ENCODE data around the gene HSFX2. TPM values are rescaled to one million over a fixed set of nuclear protein-coding genes. Genes with fewer than 3 reads are reported as not detected.
"Not testable (repeated sequence)": the region's sequence is repeated elsewhere in the genome, so short reads cannot be mapped to it uniquely, and the experiment has no call there.

Gene HSFX2
- total and polyA plus RNA-seq, 2 experiments from 2014 or later: 0.43 TPM; not detected in 1

DNA sequence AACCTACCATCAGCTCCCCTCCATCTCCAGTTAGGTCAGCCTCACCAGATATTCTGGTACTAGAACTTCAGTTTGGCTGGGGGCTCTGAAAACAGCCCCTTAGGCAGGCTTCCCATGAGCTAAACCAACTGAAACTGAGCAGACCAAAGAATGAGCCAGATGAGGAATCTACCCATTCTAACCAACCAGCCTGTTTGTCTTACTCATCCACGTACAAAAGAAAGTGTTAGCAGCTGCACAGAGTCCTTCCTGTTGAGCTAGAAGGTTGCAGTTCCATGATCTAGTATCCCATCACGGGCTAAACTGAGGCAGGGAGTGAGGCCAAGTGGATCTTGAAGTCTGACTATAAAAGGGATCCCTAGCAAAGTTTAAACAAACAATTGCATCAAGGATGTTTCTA, 25.3 kb downstream of the HSFX2 start:
- Histone ChIP-seq H3K27ac (no peak overlapping the region), H3K27me3 (no peaks in the 10 kb centered on the region), H3K9me3 (ENCODE audit: low read depth) (no peaks in the 10 kb centered on the region), H3K4me1 (ENCODE audit: low read depth) (no peaks in the 10 kb centered on the region), H3K4me3 (no peak overlapping the region), H3K36me3 (no peaks in the 10 kb centered on the region)
- TF ChIP-seq, protein P1, sequence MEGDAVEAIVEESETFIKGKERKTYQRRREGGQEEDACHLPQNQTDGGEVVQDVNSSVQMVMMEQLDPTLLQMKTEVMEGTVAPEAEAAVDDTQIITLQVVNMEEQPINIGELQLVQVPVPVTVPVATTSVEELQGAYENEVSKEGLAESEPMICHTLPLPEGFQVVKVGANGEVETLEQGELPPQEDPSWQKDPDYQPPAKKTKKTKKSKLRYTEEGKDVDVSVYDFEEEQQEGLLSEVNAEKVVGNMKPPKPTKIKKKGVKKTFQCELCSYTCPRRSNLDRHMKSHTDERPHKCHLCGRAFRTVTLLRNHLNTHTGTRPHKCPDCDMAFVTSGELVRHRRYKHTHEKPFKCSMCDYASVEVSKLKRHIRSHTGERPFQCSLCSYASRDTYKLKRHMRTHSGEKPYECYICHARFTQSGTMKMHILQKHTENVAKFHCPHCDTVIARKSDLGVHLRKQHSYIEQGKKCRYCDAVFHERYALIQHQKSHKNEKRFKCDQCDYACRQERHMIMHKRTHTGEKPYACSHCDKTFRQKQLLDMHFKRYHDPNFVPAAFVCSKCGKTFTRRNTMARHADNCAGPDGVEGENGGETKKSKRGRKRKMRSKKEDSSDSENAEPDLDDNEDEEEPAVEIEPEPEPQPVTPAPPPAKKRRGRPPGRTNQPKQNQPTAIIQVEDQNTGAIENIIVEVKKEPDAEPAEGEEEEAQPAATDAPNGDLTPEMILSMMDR (IDR thresholded peaks at IDR 0.05; ENCODE audit: low read depth, low read length): no peak
- DNase-seq (ENCODE audit: low read depth in 1 of 2, low spot score in 1 of 2): no peak

DNA sequence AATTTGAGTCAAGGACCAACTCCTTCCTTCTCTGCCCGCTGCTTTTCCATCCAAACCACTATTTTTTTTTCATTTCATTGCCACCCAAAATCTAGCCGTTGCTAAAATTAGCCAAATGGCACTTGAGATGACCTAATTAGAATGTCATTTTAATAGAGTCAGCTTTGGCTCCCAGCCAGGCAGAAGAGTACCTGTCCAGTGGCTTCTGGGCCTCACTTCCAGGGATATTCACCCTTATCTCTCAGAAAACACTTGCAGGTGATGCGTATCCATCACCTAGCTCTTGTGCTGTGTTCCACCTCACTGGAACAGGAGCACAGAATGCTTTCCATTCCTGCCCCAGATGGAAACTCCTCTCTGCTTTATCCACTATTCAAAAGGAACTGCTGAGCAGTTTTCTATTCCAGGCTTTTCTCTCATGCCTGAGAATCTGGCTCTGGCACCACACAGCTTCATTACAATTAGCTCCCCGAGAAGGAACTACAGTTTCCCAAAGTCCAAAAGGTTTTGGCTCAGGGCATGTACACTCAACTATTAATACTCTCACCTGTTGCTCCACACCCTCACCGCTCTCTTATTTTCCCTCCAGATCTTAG, 26.3 kb downstream of the HSFX2 start:
- H3K36me3 ChIP-seq: no peaks in the 10 kb centered on the region
- H3K27me3 ChIP-seq: no peaks in the 10 kb centered on the region
- DNase-seq (ENCODE audit: low read depth in 1 of 2, low spot score in 1 of 2): no peak
- H3K4me1 ChIP-seq (ENCODE audit: low read depth): no peaks in the 10 kb centered on the region
- TF ChIP-seq, protein P1 (IDR thresholded peaks at IDR 0.05; ENCODE audit: low read depth, low read length): no peak
- no peak overlapping the region for H3K4me3 ChIP-seq
- no peak overlapping the region for H3K27ac ChIP-seq
- no peaks in the 10 kb centered on the region for H3K9me3 ChIP-seq (ENCODE audit: low read depth)

DNA sequence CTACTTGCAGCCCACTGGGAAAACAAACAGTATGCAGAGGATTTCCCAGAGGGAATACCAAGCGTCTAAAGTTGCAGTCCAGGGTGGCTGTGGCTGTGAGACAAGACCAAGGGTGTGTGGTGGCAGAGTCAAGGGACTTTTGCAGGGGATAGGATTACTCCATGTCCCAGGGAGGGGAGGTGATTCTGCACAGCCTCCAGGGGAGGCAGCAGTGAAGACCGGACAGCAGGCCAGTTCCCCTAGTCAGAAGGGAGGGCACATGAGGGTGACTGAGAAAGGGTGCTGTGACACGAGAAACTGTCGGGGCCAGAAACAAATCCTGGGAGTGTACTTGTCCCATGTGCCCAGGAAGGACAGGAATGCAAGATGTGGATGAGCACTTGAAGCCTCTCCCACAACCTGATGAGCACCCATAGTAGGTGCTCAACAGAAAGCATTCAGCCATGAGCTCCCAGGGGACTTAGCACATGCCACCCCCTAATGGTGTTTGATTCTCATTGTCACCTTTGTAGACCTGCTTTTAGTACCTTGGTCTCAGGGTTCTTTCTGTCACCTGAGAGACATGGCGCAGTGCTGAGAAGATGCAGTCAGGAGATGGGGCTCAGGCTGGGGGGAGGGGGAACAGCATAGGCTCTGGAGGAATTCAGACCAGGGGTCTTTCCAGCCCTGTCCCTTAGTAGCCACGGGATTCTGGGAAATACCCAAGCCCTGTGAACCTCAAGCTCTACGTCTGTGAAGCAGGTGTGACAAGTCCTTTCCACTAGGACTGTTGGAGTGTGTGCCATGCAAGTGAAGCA, 27.3 kb downstream of the HSFX2 start:
- H3K4me3 ChIP-seq: no peak overlapping the region
- H3K27ac ChIP-seq: no peak overlapping the region
- H3K4me1 ChIP-seq (ENCODE audit: low read depth): no peaks in the 10 kb centered on the region
- no peaks in the 10 kb centered on the region for H3K9me3 ChIP-seq (ENCODE audit: low read depth)
- no peaks in the 10 kb centered on the region for H3K27me3 ChIP-seq
- no peak for DNase-seq (ENCODE audit: low read depth in 1 of 2, low spot score in 1 of 2)
- TF ChIP-seq, protein P1 (IDR thresholded peaks at IDR 0.05; ENCODE audit: low read depth, low read length): no peak
- no peaks in the 10 kb centered on the region for H3K36me3 ChIP-seq

DNA sequence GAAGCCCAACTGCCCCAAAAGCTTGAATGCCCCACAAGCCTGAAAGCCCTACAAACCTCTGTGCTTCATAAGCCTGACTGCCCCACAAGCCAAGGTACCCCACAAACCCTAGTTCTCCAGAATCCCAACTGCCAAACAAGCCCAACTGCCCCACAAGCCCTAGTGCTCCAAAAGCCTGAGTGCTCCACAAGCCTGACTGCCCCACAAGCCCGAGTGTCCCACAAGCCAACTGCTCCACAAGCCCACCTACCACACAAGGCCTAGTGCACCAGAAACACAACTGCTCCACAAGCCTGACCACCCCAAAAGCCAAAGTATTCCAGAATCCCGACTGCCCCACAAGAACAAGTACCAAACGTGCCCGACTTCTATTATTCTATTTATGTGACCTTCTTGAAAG, 31.8 kb downstream of the HSFX2 start:
- no peak for DNase-seq (ENCODE audit: low read depth in 1 of 2, low spot score in 1 of 2)
- Histone ChIP-seq H3K36me3 (no peaks in the 10 kb centered on the region), H3K4me3 (no peak overlapping the region), H3K27me3 (no peaks in the 10 kb centered on the region), H3K9me3 (ENCODE audit: low read depth) (no peaks in the 10 kb centered on the region), H3K4me1 (ENCODE audit: low read depth) (no peaks in the 10 kb centered on the region), H3K27ac (no peak overlapping the region)
- TF ChIP-seq, protein P1 (IDR thresholded peaks at IDR 0.05; ENCODE audit: low read depth, low read length): no peak

DNA sequence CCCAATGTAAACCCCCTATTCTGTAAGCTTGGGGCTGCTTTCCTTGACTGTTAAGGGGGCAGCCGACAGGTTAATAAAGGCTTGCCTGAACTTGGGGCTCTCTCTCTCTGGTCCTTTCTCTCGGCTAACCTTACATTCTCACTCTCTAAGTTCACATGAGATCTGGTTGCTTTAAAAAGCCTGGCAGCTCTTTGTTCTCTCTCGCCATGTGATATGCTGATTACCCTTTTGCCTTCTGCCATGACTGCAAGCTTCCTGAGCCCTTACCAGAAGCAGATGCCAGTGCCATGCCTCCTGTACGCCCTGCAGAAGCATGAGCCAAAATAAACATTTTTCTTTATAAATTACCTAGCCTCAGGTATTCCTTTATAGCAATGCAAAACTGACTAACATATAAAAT, 39.9 kb downstream of the HSFX2 start:
- H3K27ac ChIP-seq; DNase-seq (ENCODE audit: low read depth in 1 of 2, low spot score in 1 of 2); H3K4me3 ChIP-seq; H3K36me3 ChIP-seq; H3K27me3 ChIP-seq; H3K4me1 ChIP-seq (ENCODE audit: low read depth); H3K9me3 ChIP-seq (ENCODE audit: low read depth): not testable (repeated sequence)

DNA sequence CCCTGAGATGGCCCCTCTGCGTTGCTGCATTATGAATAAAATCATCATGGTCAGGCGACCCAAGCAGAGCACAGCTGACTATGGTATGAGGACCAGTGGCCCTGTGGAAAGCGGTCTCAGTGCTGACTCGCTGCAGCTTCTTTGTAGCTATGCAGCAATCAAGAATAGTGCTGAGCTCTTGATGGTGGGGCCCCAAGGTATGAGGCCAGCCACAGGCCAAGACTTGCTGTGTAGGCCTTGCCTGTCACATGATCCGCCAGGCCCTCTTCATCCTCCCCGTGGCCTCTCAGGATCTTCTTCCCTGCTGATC, 43.2 kb downstream of the HSFX2 start:
- H3K9me3 ChIP-seq (ENCODE audit: low read depth); H3K36me3 ChIP-seq; H3K27me3 ChIP-seq; DNase-seq (ENCODE audit: low read depth in 1 of 2, low spot score in 1 of 2); H3K4me3 ChIP-seq; H3K27ac ChIP-seq; H3K4me1 ChIP-seq (ENCODE audit: low read depth): not testable (repeated sequence)

DNA sequence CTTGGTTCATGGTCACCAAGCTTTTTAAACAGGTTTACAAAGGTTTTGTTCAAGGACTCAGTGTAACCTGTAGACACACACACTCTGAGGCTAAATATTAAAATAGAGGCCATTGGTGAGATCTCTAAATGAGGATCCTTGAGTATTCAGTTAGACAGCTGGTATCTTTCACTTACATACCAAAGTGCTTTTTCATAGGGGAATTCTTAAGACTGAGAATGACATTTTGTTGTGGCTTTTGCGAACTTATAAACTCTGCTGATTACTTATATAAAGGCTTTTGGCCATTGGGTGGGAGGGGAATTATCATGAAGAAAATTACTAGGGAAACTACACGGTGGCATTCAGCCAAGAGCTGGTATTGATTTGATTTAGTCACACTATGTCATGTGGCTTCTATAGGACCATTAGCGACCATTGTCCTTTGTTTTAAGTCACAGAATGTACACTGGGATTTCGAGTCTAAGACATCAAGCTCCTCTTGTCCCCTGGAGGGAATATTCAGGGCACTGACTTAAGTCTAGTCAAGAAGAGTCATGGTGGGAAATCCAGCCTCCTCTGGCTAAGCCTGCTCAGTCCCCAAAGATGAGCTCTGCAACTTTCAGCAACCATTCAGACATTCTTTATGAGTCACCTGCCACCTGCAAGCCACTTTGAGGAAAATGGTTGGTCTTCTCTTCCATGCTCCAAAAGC, 43.7 kb downstream of the HSFX2 start:
- H3K27me3 ChIP-seq; H3K36me3 ChIP-seq; H3K4me1 ChIP-seq (ENCODE audit: low read depth); H3K9me3 ChIP-seq (ENCODE audit: low read depth); DNase-seq (ENCODE audit: low read depth in 1 of 2, low spot score in 1 of 2); H3K27ac ChIP-seq; H3K4me3 ChIP-seq: not testable (repeated sequence)

DNA sequence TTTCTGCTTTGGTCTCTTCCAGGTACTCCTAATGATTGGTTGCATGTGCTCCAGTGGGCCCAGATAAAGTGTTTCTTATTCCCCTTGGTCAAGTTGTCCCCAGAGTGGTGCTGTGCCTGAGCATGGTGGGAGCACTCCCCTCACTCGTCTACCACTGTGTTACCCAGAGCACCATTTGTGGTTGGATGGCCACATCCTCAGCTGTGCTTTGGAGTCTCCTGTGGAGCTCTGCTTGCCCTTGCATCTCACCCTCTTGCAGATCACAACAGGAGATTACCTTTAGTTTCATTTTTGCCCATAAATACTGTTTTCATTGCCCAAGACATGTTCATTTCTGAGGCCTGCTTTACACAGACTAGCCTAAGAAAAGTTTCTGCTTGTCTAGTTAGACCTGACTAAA, 44.7 kb downstream of the HSFX2 start:
- not testable (repeated sequence) for H3K27me3 ChIP-seq; H3K36me3 ChIP-seq; H3K4me1 ChIP-seq (ENCODE audit: low read depth); H3K27ac ChIP-seq; H3K9me3 ChIP-seq (ENCODE audit: low read depth); DNase-seq (ENCODE audit: low read depth in 1 of 2, low spot score in 1 of 2); H3K4me3 ChIP-seq

DNA sequence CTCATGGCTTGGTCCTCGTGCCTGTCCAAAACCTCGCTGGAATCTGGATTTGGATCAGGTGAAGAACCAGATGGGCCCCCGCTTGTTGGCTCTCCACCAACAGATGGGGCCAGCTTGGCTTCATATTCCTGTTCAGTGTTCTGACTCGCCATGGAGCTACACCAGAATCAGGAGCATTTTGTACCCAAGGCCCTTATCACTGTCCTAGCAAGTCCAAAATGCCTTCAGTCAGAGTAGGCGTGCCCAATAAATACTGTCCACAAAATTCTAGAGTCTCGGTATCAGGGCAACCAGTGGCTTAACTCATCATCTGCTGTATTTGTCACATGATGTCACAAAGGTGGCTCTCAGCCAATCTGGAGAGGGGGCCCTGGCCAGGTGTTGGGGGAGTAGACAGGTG, 45.4 kb downstream of the HSFX2 start, which contains the start of gene HSFX3:
Gene HSFX3 (minus strand): TSS at position 224 of the 400 bp plus-strand sequence. CDS start 72 bp downstream, at position 152.
- H3K4me3 ChIP-seq; H3K36me3 ChIP-seq; H3K27ac ChIP-seq; DNase-seq (ENCODE audit: low read depth in 1 of 2, low spot score in 1 of 2); H3K4me1 ChIP-seq (ENCODE audit: low read depth); H3K9me3 ChIP-seq (ENCODE audit: low read depth); H3K27me3 ChIP-seq: not testable (repeated sequence)

DNA sequence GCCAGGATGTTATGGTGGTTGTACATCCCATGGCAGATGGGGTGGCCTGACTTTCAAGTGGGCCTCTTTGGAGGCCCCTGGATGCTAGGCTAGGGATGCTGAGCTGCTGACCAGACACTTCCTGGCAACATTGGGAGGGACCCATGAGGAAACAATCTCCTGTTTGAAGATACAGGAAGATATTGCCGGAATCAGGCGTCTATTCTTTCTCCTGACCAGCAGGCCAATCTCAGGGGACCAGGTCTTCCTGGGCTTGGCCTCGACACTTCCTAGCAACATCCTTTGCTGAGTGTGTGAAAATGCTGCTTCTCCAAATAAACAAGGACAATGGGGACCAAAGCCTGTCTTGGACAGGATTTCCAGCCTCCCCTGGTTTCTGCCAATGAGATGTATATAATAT, 47.3 kb downstream of the HSFX2 start:
- H3K4me3 ChIP-seq; H3K9me3 ChIP-seq (ENCODE audit: low read depth); H3K27me3 ChIP-seq; DNase-seq (ENCODE audit: low read depth in 1 of 2, low spot score in 1 of 2); H3K4me1 ChIP-seq (ENCODE audit: low read depth); H3K27ac ChIP-seq; H3K36me3 ChIP-seq: not testable (repeated sequence)
